ENCODE results near the gene GLT6D1. TPM values are rescaled to one million over a fixed set of nuclear protein-coding genes. Genes with fewer than 3 reads are reported as not detected.

GLT6D1 gene
- total and polyA plus RNA-seq, 2 donors (not counting 3 experiments of a cell fraction or from before 2014, with no cell fraction given) = not detected

DNA sequence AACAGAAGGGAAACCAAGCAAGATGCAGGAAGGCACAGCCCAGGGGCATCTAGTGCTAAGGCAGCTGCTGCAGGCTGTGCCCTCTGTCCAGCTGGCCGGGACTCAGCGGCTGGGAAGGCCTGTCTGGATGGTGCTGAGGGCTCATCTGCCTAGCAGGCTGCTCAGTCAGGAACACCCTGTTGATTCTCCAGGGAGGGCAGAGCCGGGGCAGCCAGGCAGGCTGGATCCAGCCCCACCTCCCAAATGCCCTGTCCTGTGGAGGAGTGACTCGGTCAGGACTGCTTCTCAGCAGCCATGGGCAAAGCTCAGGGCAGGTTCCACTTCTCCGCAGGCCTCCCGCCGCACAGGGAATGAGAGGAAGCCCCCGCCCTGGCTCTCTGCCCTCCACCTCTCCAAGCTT, 16.0 kb upstream of the GLT6D1 start:
- TF ChIP-seq POLR2A (IDR thresholded peaks at IDR 0.05; ENCODE audit: low read depth, low read length) (no peak), FOS (IDR thresholded peaks at IDR 0.05; ENCODE audit: borderline replicate concordance, insufficient read depth, low read length) (no peak), MAX (IDR thresholded peaks at IDR 0.05; ENCODE audit: insufficient read depth, insufficient read length) (no peak), POLR2AphosphoS5 (IDR thresholded peaks at IDR 0.05; ENCODE audit: insufficient read depth, low read depth, low read length) (no peak), GATA2 (IDR thresholded peaks at IDR 0.05; ENCODE audit: insufficient read depth, insufficient read length, low read depth, low read length) (no peak), EZH2 (IDR thresholded peaks at IDR 0.05; ENCODE audit: borderline replicate concordance, low read depth, low read length, severe bottlenecking) (no peak), CTCF (IDR thresholded peaks at IDR 0.05; ENCODE audit: extremely low read depth in 1 of 2, insufficient read depth in 1 of 2, low read depth in 1 of 2, low read length in 2 of 2) (no peak), JUN (IDR thresholded peaks at IDR 0.05; ENCODE audit: borderline replicate concordance, insufficient read depth, insufficient read length, low read depth) (no peak), MYC (IDR thresholded peaks at IDR 0.05; ENCODE audit: low read depth, low read length) (no peak)
- no peak overlapping the region for H3K9ac ChIP-seq (replicated peaks; ENCODE audit: extremely low read depth, insufficient read depth, low read length)
- no peaks in the 10 kb centered on the region for H4K20me1 ChIP-seq (replicated peaks; ENCODE audit: control insufficient read depth, extremely low read depth, insufficient read depth, low read length)
- H3K9me1 ChIP-seq (replicated peaks; ENCODE audit: control insufficient read depth, extremely low read depth, insufficient read depth, low read length) = no peaks in the 10 kb centered on the region
- no TSS peak for BruUV-seq (replicated peaks)
- H3K27ac ChIP-seq (ENCODE audit: insufficient read depth, low read depth, low read length) = no peak overlapping the region
- H2AFZ ChIP-seq (ENCODE audit: low read depth, low read length) = no peak overlapping the region
- DNase-seq (ENCODE audit: low read depth, low spot score) = no peak
- dilution Hi-C loops (cut with MboI; ENCODE audit: extremely low pct_ligation_motif_present, low sequenced_read_pairs) = no loop called here
- ChIA-PET CTCF (no interaction called here), POLR2A (no interaction called here)
- H3K4me3 ChIP-seq (replicated peaks in 1 of 3; ENCODE audit: insufficient read depth in 1 of 3, low read depth in 1 of 3, low read length in 3 of 3) = no peak overlapping the region
- no peaks in the 10 kb centered on the region for H3K4me1 ChIP-seq (ENCODE audit: control insufficient read depth, extremely low read depth, insufficient read depth, low read length)
- no peak for FAIRE-seq
- intact Hi-C loops (cut with micrococcal nuclease) = no loop called here
- no peak overlapping the region for H3K4me2 ChIP-seq (ENCODE audit: insufficient read depth, low read length)
- no peaks in the 10 kb centered on the region for H3K36me3 ChIP-seq (ENCODE audit: control insufficient read depth in 2 of 2, extremely low read depth in 1 of 2, insufficient read depth in 2 of 2, low read length in 2 of 2)
- H3K27me3 ChIP-seq (ENCODE audit: control insufficient read depth in 2 of 2, insufficient read depth in 2 of 2, low read length in 2 of 2) = no peaks in the 10 kb centered on the region
- H3K9me3 ChIP-seq (replicated peaks; ENCODE audit: control insufficient read depth, insufficient read depth, low read length) = no peaks in the 10 kb centered on the region
- no peaks in the 10 kb centered on the region for H3K79me2 ChIP-seq (ENCODE audit: control insufficient read depth, insufficient read depth, low read length)
